SHP77 treated with DMSO at 0.1 percent for 48 hours (cell line): ENCODE results near the gene SLC7A5.
"Not testable (repeated sequence)": the region's sequence is repeated elsewhere in the genome, so short reads cannot be mapped to it uniquely, and the experiment has no call there.

Experiments used
- DNase-seq: peaks from one replicate; lab custom pipeline; 2025; lab: John Stamatoyannopoulos, UW

The SLC7A5 gene

DNA sequence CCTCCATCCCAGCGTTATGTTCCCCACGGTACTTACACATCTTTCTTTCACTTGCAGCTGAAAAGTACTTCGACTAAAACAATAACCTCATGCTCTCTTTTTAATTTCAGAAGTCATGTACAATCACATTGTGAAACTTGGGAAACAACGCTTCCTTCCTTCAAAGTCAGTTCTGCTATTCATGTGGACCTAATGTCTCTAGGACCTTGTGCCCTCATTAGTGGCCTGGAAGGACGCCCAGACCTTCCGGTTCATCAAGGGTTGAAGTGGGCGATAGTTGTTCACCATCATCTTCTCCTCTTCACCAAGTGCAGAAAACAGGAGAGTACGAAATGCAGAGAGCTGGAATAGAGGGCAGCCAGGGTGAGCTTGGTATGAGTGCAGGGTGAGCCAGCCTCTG lies 18.6 kb upstream of the SLC7A5 start:
- DNase-seq = not testable (repeated sequence)

DNA sequence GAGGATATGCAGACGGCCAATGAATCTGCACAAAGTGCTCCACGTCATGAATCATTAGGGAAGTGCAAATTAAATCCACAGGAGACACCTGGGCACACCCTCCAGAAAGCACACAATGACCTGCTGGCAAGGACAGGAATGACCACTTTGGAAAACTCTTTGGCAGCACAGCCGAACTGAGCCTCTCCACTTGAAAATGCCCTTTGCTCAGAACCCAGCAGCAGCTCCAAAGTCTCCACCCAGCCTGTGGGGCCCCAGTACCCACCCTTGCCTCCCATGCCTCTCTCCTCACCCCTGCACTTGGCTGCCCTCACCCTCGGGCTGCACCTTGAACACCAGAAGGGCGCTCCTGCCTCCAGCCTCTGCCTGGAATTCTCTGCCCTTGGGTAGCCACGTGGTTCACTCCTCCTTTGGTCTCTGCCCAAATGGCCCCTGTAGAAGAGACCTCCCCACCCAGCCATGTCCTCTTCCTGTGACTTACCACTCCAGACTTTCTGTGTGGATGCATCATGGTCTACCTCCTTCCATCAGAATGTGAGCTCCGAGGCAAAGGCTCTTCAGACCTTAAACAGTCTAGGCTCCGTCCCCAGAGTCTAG lies 16.2 kb upstream of the SLC7A5 start:
- not testable (repeated sequence) for DNase-seq

DNA sequence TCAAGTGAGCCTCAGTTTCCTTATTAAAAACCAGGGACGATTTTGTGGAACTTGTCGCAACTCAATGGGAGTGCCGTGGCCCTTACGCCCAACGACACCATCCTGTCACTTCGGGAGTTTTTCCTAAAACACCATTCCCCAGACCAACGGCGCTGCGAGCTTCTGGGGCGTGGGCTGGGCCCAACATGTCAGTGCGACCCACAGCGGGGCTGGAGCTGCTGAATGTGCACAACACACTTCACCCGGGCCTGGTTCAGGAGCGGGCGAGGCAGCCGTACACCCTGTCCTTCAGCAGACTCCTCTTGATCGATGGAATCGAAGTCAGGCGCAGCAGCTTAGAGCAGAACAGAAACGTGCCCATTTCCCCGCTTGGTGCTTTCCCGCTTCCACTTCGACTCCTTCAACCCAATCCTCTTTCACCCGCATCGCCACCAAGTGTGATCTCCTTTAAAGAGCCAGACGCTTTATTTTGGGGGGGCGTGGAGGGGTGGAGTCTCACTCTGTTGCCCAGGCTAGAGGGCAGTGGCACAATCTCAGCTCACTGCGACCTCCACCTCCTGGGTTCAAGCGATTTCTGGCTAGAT lies 13.2 kb upstream of the SLC7A5 start:
- no peak for DNase-seq

DNA sequence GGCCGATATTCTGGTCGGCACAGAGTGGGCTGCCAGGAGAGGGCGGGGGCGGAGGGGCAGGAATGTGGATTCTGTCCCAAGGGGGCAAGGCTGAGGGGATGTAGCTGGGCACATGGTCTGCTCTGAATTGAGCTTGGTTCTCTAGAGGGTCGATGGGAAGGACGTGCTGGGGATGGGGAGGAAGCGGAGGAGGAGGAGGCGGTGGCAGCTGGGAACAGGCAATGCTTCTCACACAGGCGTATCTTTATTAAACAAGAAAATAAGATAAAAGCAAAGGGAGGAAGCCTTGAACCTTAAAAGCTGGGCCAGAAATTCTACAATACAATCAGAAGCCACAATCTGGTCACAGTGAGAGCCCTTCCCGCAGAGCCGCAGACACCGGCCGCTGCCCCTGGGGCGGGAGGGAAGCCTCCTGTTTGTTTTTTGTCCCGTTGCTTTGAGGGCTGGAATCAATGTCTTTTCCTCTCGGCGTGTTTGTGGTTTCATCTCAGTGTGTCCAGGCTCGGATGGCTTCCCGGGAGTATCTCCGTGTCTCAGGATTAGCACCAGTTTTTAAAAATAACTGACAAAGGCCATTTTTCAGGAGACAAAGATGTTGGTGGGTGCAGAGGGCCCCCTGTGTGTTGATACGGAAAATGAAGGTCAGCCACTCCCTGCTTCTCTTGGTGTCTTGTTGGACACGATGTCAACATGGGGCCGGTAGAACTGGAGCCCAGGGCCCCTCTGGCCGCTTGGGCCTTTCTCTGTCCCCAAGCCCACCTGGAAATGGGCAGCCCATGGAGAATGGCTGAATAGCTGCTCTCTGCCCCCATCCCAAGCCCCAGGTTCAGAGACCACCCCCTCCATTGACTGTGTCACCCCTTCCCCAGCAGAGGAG lies 12.3 kb upstream of the SLC7A5 start:
- DNase-seq = no peak

DNA sequence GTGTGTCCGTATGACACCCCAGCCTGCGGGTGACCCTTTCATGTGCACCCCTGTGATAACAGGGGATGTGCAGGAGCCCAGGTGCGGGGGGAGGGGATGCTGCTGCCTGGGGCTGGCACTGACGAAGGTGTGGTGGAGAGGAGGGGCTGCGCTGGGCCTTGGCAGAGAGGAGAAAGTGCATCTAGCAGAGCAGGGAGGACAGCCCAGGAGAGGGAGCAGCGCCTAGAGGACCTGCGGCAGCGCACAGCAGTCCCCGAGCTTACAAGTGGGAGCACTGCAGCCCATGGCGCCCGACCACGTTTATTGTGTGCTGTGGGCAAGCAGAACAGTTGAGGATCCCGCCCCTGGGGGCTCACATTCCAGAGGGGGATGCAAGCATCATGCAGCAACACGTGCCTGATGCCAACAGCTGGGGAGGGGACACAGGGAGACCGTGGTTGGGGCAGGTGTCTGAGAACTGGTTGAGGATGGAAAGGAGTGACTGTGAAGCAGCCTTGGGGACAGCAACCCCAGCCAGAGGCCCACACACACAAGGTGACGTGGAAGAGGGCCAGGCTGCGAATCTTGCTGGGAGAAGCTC lies 10.9 kb upstream of the SLC7A5 start:
- no peak for DNase-seq

DNA sequence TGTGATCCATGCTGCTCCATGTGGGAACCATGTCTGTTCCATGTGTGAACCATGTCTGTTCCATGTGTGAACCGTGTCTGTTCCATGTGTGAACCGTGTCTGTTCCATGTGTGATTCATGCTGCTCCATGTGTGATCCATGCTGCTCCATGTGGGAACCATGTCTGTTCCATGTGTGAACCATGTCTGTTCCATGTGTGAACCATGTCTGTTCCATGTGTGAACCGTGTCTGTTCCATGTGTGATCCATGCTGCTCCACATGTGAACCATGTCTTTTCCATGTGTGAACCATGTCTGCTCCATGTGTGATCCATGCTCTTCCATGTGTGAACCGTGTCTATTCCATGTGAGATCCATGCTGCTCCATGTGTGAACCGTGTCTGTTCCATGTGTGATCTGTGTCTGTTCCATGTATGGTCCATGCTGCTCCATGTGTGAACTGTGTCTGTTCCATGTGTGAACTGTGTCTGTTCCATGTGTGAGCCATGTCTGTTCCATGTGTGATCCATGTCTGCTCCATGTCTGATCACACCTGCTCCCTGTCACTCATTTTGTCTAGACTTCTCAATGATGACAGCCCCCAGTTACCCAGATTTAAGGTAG lies 10.2 kb upstream of the SLC7A5 start:
- not testable (repeated sequence) for DNase-seq

DNA sequence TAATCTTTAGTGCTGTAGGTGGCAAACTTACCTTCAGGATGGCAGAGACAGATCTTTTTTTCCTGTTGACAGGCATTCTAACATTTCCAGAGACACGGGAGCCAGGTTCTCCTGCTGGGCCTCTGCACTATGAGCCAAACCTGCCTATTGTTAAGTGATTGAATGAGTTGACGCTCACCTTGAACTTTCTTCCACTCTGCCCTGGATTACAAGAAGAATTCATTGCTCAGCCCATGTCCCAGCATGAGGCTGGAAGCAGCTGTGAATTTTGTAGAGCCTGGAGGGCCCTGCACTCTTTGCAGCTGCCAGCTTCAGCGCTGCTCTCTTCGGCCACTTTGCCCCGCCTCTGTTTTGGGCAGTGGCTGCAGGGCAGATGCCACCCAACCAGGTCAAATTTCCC lies 9.4 kb upstream of the SLC7A5 start:
- no peak for DNase-seq

DNA sequence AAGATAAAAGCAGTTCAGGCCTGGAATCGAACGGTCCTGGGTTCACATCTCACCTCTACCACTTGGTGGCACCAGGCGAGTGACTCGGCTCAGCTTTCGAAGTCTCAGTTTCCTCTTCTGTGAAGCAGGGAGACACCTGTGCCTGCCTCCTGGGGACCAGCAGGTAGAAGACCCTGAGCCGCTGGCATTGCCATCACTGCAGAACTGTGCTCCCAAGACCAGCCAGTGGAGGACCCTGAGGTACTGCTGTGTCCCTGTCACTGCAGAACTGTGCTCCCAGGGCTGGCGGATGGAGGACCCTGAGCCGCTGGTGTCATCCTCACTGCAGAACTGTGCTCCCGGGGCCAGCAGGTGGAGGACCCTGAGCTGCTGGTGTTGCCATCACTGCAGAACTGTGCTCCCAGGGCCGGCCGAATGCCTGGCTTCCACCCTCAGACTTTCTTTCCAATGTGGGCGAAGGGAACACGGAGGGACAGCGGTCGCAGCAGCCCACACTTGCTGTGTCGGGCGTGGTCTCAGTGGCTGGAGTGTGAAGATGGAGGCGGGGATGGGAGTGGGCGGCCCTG lies 8.7 kb upstream of the SLC7A5 start:
- no peak for DNase-seq

DNA sequence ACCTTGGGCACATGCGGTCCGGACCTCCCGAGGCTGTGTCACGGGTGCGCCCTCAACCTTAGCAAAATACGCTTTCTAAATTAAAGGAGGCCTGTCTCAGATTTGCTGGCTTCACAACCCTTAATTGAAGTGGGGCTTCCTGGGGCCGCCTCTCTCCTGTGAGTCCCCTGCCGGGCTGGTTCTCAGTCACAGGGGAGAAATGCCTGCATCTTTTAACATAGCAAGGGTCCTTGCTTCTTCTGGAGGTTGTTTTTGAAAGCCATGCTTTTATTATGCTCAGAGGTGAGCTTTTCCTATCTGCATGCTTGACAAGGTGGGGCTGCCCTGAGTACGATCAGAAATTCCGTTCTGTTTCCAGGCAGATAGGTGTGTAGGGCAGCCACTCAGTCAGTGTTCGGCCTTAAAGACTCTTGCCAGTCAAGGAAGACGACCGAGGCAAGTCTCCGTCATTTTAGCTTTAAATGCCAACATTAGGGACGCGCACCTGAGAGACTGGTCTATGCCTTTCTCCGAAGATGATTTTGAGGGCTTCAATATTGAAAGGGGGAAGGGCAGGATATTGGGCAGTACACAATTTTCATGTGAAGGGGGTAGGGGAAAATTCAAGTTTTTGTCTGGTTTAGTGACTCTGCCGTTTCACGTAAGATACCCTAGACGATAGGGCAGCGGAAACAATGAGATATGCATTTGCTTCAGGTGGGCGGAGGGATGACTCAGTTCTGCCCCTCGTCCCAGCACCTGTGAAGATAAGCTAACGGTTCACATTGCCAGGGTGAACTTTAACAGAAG lies 5.5 kb upstream of the SLC7A5 start:
- no peak for DNase-seq

DNA sequence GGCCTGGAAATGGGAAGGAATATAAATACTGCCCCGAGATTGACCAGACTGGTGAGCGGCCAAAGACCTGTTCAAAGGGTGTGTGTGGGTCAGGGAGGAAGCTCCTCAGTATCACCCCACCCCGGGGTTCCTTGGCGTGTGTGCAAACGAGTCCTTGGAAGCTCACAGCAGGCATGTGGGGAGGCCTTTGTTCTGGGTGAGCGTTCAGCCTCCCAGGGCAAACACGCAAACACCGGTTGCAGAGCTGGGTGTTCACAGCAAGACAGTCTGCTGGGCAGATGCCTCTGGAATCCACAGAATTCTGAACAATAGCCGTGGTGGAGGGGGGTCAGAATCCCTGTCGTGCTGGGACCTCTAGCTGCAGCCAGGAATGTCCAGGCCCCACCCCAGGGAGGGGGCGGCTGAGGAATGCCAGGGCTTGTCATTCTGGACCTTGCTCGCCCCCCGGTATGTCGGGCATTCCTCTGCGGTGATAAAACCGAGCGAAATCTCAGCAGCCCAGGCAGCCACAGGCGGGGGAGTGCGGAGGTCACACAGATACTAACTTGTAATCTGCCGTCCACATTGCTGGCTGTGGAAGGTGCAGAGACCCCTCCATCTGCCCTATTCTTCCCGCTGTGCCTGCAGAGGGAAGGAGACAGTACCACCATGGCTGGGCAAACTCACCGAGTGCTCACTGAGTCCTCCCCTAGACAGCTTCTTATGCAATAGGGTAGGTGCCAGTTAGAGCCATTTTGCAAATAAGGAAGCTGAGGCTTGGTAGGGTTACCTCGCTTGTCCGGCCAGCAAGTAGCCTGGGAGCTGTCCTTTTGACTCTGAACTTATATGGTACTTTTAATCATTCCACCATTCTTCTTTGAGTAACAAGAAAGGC lies 1.3 kb upstream of the SLC7A5 start:
- DNase-seq = not testable (repeated sequence)

DNA sequence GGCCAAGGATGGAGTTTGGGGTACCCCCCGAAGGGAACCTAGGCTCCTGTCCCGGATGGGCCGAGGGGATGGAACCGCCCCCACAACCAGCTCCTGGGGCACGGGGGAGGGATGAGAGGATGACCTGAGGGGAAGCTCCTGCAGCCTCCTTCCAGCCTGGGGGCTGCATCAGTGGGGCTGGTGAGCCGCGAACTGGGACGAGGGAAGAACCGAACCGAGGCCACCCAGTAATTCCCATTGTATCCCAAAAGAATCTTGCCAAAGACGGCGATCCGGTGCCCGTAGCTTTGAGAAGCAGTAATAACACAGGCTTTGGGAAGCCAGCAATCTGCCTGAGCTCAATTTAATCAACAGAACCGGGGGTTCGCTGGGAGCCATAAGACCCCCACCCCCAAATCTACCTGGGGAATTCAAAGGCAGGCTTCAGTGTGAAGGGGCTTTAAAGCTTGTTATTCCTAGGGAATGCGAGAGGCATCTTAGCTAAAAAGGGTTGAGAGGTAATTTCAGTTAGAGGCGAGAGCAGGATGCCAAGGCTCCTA lies 641 bp upstream of the SLC7A5 start:
- not testable (repeated sequence) for DNase-seq

DNA sequence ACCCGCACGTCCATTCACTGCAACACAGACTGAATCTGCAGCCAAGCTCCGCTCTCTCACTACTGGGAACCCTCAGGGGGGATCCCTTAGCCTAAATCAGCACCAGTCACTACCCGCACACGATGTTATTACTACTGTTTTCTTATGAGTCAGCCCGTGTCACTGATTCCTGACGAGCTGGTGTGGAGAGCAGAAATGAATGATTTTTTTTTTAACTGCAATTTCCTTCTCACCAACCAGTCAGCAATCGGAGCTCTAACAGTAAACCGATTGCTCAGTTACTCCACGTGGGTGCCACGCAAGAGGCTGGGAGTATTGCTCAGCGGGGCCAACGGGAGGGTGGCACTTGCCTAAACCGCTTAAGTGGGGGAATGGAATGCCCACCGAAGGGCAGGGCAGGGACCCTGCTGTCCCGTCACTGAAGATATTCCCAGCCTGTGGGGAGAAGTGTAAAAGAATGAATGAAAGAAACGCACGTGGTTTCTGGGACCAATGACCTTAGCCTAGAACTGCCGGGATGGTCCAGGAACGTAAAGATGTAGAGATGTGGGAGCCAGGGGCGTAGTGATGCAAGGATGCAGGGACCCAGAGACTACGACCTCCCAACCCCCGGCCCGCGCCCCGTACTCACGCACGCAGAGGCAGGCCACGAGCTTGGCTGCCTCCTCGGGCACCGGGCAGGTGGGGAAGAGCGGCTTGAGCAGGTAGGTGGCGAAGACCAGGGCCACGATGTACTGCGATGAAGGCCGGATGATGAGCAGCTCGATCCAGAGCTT lies 865 bp downstream of the SLC7A5 start:
- DNase-seq = not testable (repeated sequence)

DNA sequence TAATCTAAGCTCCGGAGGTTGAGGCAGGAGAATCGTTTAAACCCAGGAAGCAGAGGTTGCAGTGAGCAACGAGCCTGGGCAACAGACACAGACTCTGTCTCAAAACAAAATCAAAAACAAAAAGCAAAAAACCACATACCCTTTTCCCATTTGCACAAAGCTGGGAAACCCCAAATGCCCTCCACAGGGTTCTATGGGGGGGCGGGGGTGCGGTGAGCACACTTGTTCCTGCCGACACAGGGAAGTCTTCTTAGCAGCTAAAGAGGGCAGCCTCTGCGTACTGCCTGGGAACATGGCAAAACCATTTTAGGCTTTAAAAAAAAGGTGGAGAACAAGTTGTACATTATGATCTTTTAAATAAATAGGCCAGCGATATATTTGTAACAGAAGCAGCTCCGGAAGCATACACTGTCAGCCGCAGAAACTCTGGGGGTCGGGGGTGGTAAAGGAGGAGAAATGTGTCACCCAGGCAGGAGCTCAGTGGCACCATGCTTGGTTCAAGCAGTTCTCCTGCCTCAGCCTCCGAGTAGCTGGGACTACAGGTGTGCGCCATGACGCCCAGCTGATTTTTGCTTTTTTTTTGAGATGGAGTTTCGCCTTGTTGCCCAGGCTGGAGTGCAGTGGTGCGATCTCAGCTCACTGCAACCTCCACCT lies 3.3 kb downstream of the SLC7A5 start:
- DNase-seq = not testable (repeated sequence)

DNA sequence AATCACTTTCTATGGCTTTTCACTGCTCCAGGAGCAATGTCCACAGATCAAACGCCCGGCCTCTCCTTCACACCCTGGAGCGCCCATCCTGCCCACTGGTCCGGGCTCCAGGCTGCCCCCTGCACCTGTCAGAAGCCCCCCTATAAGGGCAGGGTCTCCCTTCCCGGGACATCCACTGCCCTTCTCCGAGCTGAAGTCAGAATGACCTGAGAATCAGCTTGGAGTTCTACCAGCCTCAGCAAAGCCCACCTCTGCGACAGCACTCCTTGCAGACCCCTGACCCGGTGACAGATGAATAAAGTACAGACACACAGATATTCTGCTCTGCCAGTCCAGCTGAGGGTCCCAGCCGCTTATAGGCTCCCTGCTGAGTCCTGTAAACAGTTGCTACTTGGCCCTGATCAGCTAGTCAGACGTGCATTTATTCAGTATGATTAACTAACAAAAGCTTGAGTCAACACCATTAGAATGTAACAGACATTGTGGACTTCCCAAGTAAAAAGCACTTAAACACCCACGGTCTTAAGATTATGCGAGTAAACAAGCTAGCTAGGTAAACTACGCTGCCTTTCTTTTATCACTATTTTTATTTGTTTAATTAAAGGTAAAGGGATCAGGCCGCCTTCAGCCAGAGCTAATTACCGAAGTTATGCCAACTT lies 4.8 kb downstream of the SLC7A5 start:
- no peak for DNase-seq

DNA sequence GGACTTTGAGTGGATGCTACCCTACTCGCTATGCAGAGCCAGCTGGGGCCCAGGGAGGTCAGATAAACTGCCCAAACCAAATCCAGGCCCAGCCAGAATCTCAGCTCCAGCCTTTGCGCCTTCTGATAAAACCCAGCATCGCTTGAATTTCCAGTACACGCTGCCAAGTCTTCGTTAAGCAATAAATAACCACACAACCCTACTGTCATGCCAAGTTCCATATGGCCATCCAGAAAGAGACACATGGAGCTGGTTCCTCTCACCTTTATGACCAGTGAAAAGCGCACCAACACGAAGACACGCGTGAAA lies 6.0 kb downstream of the SLC7A5 start:
- DNase-seq = not testable (repeated sequence)

DNA sequence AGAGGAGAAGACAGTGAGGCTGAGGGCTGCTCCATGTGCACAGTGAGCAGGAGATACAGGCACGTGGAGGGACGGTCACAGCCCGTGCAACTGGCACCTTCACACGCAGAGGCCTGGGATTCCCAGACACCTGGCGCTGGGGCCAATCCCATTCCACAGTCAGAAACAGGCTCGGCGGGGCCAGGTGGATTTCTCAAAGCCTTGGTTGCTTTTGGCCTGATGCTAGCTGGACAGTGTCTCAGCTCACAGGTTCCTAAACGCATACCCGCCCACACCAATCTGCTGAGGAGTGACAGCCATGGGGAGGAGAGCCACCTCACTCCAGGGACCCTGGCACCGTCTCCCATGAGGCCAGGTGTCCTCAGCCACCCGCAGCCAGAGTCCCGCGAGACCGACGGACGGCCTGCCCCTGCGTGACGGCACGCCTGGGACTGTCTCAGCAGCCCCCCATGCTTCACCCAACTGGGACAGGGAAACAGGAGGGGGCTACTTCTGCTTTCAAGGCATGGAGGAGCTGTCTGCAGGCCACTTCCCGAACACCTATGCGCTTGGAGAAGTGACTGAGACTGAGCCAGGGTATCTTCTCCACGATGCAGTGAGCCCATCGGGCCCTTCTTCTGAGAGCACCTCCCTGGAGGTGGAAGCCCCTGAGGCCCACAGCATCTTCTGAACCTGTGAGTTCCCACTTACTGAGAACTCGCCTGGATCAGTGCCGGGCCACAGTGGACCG lies 6.5 kb downstream of the SLC7A5 start:
- not testable (repeated sequence) for DNase-seq

DNA sequence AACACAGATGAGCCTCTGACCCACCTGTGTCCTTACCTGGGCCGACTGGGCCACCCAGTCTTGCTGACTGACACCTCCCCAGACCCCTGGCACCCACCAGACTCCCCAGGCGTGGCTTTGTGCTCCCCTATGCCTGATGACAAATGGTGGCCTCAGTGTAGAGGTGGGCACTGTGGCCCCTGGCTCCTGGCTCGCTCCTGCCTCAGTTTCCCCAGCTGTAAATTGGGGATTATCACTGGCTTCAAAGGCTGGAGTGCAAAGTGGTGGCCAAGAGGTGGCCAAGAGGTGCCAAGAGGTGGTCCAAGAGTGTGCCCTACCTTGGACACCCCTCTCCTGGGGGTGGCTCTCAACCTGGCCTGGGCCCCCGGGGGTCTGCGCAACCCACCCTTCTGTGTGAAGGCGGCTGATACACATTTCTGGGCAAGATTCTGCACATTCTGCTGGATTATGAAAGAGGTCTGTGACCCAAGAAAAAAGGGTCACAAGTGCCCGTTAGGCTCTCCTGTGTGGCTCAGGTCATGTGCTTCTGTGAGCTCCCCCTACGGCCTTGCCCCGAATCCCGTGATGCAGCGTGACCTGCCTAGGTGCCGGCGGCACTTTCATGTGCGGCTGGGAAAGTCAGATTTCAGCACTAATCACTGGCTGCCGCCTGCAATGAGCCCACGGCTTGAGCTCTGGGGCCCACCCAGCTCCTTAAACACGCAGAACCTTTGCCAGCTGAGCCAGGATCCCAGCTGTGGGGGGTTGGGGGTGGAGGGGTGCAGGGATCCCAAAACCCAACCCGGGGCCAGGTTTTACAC lies 7.8 kb downstream of the SLC7A5 start:
- DNase-seq = not testable (repeated sequence)
